Right atrium auricular region (tissue), 2 donors: ENCODE data around the gene ZBTB20. TPM values are rescaled to one million over a fixed set of nuclear protein-coding genes. Genes with fewer than 3 reads are reported as not detected.

Experiments used
- DNase-seq: peaks from one replicate; pipeline ENCODE4 v3.0.0-alpha.2; 2019; ENCODE audit warnings: low spot score
- H3K27ac ChIP-seq, 2 donors: fragments of 200-600 bp; sonication (generic); 1 replicate in 1 of 2; 2 replicates in 1 of 2; pipeline ENCODE4 v1.5.1; 2016 to 2019
- H3K27me3 ChIP-seq, 2 donors: fragments of 200-600 bp; sonication (generic); one replicate each; pipeline versions ENCODE4 v1.5.1 to v1.6.0; 2017 to 2019
- H3K36me3 ChIP-seq: fragments of 200-600 bp; sonication (generic); one replicate; pipeline ENCODE4 v1.5.1; 2016
- H3K4me1 ChIP-seq, 2 donors: fragments of 200-600 bp; sonication (generic); one replicate each; pipeline versions ENCODE4 v1.5.1 to v1.6.0; 2017 to 2019
- H3K4me3 ChIP-seq, 2 donors: fragments of 200-600 bp; sonication (generic); 1 replicate in 1 of 2; 2 replicates in 1 of 2; pipeline ENCODE4 v1.5.1; 2017 to 2019; ENCODE audit warnings: mild to moderate bottlenecking in 1 of 2, moderate library complexity in 1 of 2
- H3K9me3 ChIP-seq, 2 donors: fragments of 200-600 bp; sonication (generic); one replicate each; pipeline ENCODE4 v1.5.1; 2019
- microRNA counts, 2 donors: library from miRNA; unstranded; fragments of <30 nt; microRNA quantifications; one replicate each; lab custom pipeline; 2016 to 2017
- microRNA-seq, 2 donors: library from miRNA; unstranded; fragments of <30 nt; microRNA quantifications; one replicate each; pipeline ENCODE4, GENCODE V29; 2016 to 2017; ENCODE audit warnings: borderline number of aligned reads in 2 of 2, borderline replicate concordance in 1 of 2
- total RNA-seq, 2 donors: library from RNA; depleted of rRNA; stranded (reverse); fragments of >200 nt; gene quantifications; one replicate each; pipeline ENCODE4 v1.1.0, GENCODE V29; 2016
- TF ChIP-seq, protein P1 (sequence below), 2 donors: fragments of 200-600 bp; sonication (generic); IDR thresholded peaks; one replicate each; pipeline ENCODE4 v1.5.1; 2019; ENCODE audit warnings: antibody characterized with exemption in 2 of 2

ZBTB20 gene
- total RNA-seq, 2 donors from 2014 or later: 84.6 to 90.8 TPM

DNA sequence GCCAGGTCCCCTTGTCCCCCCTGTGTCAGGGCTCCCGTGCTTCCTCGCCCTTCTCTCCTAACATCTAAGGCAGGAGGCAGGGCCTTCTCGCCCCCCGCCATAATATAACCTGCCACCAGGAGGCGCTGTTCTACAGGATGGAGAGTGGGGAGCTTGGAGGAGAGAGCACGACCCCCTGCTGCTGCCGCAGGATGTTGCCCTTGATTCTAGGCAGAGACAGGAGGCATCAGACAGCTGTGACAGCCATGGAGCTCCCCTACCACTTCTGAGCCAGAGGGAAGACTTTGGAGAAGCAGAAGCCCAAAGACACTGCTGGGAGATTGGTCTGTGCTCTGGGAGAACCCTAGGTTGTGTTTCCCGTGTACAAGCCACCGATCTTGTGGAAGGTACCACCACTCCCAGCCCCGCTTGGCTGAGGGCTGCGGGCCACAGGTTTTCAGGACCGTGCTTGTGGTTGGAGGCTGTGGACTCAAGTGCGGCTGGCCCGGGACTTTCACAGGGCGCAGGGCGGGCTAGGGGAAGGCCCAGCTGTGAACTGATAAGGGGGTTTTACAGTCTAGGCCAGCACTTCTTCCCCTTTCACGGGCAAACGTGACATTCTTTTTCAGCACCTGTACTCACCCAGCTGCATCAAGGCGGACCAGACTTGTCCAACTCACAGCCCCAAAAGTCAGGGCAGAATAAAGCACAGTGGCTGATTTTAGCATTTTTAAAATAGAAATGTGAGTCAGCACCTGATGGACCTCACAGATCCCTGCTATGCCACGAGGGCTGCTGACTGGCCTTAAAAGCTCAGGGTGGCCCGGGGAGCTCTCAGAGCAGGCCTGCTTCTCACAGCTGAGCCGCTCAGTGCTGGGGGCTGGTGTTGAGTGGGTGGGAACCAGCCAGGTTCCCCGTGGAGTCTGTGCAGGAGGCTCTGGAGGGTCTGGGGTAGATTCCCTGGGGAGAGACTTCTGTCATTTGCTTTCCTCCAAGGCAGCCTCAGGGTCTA is 855.9 kb downstream of the ZBTB20 start:
- no peaks in the 10 kb centered on the region for H3K9me3 ChIP-seq

DNA sequence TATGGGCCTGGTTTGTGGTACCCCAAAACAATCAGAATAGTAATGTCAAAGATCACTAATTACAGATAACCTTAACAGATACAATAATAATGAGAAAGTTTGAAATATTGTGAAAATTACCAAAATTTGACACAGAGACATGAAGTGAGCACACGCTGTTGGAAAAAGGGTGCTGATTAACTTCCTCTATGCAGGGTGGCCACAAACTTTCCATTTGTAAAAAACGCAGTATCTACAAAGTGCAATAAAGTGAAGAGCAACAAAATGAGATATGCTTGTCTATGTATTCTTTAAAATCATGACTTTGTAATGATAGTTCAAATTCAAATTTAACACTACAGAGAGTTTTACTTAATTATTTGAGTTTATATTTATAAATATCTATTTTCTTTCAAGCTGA is 860.8 kb downstream of the ZBTB20 start:
- H3K4me3 ChIP-seq: no peak overlapping the region
- peaks cover 0 to 4% of the 10 kb centered on the region in 2 donors for H3K4me1 ChIP-seq
- H3K27ac ChIP-seq: no peak overlapping the region
- H3K9me3 ChIP-seq: no peaks in the 10 kb centered on the region
- no peak for DNase-seq
- no peaks in the 10 kb centered on the region for H3K27me3 ChIP-seq
- TF ChIP-seq, protein P1, sequence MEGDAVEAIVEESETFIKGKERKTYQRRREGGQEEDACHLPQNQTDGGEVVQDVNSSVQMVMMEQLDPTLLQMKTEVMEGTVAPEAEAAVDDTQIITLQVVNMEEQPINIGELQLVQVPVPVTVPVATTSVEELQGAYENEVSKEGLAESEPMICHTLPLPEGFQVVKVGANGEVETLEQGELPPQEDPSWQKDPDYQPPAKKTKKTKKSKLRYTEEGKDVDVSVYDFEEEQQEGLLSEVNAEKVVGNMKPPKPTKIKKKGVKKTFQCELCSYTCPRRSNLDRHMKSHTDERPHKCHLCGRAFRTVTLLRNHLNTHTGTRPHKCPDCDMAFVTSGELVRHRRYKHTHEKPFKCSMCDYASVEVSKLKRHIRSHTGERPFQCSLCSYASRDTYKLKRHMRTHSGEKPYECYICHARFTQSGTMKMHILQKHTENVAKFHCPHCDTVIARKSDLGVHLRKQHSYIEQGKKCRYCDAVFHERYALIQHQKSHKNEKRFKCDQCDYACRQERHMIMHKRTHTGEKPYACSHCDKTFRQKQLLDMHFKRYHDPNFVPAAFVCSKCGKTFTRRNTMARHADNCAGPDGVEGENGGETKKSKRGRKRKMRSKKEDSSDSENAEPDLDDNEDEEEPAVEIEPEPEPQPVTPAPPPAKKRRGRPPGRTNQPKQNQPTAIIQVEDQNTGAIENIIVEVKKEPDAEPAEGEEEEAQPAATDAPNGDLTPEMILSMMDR (IDR thresholded peaks at IDR 0.05): no peak
- no peaks in the 10 kb centered on the region for H3K36me3 ChIP-seq

More for the DNA sequence above, 855.9 kb downstream of the ZBTB20 start:
- Histone ChIP-seq H3K27me3 (no peaks in the 10 kb centered on the region), H3K27ac (no peak overlapping the region), H3K36me3 (no peaks in the 10 kb centered on the region), H3K4me3 (no peak overlapping the region), H3K4me1 (peaks cover 0 to 8% of the 10 kb centered on the region in 2 donors)
- DNase-seq: no peak
- TF ChIP-seq, protein P1 (IDR thresholded peaks at IDR 0.05): peak; percentile 42 to 79

DNA sequence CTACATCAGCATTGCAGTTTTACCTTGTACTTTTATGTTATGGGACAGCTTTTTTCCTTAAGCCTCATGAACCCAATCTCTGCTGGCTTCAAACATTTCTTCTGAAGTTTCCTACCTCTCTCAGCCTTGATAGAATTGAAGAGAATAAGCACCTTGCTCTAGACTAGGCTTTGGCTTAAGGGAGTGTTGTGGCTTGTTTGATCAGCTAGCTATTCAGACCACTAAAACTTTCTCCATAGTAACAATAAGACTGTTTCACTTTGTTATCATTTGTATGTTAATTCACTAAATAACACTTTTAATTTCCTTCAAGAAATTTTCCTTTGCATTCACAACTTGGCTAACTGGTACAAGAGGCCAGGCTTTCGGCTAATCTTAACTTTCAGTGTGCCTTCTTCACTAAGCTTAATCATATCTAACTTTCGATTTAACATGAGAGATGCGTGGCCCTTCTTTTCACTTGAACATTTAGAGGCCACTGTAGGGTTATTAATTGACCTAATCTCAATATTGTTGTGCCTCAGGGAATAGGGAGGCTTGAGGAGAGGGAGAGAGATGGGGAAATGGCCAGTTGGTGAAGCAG is 861.3 kb downstream of the ZBTB20 start:
- Histone ChIP-seq H3K4me1 (no peaks in the 10 kb centered on the region), H3K36me3 (no peaks in the 10 kb centered on the region), H3K27ac (no peak overlapping the region), H3K27me3 (no peaks in the 10 kb centered on the region), H3K9me3 (no peaks in the 10 kb centered on the region), H3K4me3 (no peak overlapping the region)
- TF ChIP-seq, protein P1 (IDR thresholded peaks at IDR 0.05): no peak
- DNase-seq: no peak

DNA sequence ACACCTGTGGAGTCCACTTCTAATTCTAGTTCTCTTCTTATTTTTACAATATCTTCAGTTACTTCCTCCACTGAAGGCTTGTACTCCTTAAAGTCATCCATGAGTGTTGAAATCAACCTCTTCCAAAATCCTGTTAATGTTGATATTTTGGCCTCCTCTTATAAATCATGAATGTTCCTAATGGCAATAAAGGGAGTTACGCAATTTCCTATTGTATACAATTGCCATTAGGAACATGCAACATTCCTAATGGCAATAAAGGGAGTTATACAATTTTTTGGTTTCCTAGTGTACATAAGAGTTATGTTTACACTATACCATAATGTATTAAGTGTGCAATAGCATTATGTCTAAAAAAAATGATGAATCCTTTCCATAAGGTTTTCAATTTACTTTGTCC is 862.4 kb downstream of the ZBTB20 start:
- H3K4me3 ChIP-seq: no peak overlapping the region
- no peaks in the 10 kb centered on the region for H3K36me3 ChIP-seq
- no peaks in the 10 kb centered on the region for H3K4me1 ChIP-seq
- H3K27me3 ChIP-seq: no peaks in the 10 kb centered on the region
- TF ChIP-seq, protein P1 (IDR thresholded peaks at IDR 0.05): no peak
- DNase-seq: no peak
- no peaks in the 10 kb centered on the region for H3K9me3 ChIP-seq
- no peak overlapping the region for H3K27ac ChIP-seq

MicroRNAs within 50 kb of the gene (microRNA counts, 767-probe panel; counts per million panel counts)
- 0 to 1,744 counts per million in 2 donors for microRNA hsa-miR-568 (lab: Ali Mortazavi, UCI)

Small RNA genes within 50 kb of the gene (microRNA-seq; reads per million reads assigned to microRNA genes)
- 0.71 to 5.0 reads per million in 2 donors for gene MIR4796
